SU-DHL-6 (cell line): ENCODE data around the gene KRTAP10-5.

Source experiments
- EZH2phosphoT487 ChIP-seq: fragments of 200-600 bp; sonication (generic), shearing (Covaris generic); conservative IDR thresholded peaks from 2 replicates; pipeline ENCODE4 v1.6.1; 2018; ENCODE audit warnings: mild to moderate bottlenecking, antibody characterized with exemption, low read length, moderate library complexity, mixed read lengths
- TF ChIP-seq, protein P1 (sequence below): fragments of 200-600 bp; sonication (generic); IDR thresholded peaks from one replicate; pipeline ENCODE4 v1.5.1; 2017; ENCODE audit warnings: antibody characterized with exemption, mild to moderate bottlenecking, low read length, moderate library complexity; ENCODE audit not compliant: insufficient read depth, poor library complexity, severe bottlenecking

DNA sequence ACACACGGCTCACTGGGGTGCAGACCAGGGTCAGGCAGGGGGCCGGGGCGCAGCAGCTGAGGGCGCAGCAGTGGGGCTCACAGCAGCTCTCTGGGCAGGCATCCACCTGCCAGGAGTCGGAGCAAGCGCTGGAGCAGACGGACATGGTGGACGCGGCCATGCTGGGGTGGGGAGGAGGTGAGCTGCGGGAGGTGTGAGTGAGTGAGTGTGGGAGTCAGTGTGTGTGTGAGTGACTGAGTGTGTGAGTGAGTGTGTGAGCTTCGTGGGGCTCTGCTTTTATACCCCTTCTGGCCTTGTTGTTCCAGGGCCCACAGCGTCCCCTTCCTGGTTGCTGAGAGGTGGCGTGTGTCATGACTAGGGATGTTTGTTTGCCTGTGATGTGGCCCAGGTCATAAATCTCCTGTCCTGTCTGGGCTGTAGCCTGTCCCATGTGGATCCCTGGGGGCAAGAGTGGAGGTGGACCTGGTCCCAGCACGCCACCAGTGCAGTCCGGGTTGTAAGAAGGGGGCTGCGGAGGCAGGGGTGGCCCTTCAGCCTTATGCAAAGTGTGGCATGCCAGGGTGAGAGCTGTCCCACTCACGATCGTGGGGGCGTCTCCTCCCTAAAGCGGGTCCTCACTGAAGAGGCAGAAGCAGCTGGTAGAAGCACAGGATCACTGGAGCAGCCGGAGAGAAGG, 40.3 kb downstream of the KRTAP10-5 start, which contains the start of gene KRTAP10-1:
- TF ChIP-seq, protein P1, sequence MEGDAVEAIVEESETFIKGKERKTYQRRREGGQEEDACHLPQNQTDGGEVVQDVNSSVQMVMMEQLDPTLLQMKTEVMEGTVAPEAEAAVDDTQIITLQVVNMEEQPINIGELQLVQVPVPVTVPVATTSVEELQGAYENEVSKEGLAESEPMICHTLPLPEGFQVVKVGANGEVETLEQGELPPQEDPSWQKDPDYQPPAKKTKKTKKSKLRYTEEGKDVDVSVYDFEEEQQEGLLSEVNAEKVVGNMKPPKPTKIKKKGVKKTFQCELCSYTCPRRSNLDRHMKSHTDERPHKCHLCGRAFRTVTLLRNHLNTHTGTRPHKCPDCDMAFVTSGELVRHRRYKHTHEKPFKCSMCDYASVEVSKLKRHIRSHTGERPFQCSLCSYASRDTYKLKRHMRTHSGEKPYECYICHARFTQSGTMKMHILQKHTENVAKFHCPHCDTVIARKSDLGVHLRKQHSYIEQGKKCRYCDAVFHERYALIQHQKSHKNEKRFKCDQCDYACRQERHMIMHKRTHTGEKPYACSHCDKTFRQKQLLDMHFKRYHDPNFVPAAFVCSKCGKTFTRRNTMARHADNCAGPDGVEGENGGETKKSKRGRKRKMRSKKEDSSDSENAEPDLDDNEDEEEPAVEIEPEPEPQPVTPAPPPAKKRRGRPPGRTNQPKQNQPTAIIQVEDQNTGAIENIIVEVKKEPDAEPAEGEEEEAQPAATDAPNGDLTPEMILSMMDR, result no peak
- TF ChIP-seq EZH2phosphoT487, result no peak
